Heart left ventricle (tissue), 16 donors: ENCODE data around the gene PDCD6IP. TPM values are rescaled to one million over a fixed set of nuclear protein-coding genes. Genes with fewer than 3 reads are reported as not detected.

Experiments
- ATAC-seq, 4 donors: fragments of 200-7000 bp; cut with Tn5 transposase; one replicate each; pipeline ENCODE4 v1.9.1; 2020 to 2022; ENCODE audit warnings: moderate library complexity in 4 of 4, mild to moderate bottlenecking in 3 of 4, moderate number of reproducible peaks in 1 of 4
- DNase-seq, 5 donors: peaks; one replicate each; pipeline ENCODE4 v3.0.0-alpha.2; 2020
- H3K27ac ChIP-seq, 12 donors: fragments of 200-600 bp; sonication (generic) in 4 of 12; one replicate each; pipeline versions ENCODE4 v1.5.0 to v1.8.0; 2016 to 2022; ENCODE audit warnings: mild to moderate bottlenecking in 2 of 12
- H3K27me3 ChIP-seq, 9 donors: fragments of 200-600 bp; sonication (generic) in 2 of 9; one replicate each; pipeline versions ENCODE4 v1.5.1 to v1.8.0; 2016 to 2022; ENCODE audit warnings: mild to moderate bottlenecking in 3 of 9
- H3K36me3 ChIP-seq, 9 donors: fragments of 200-600 bp; sonication (generic) in 2 of 9; one replicate each; pipeline versions ENCODE4 v1.5.0 to v1.8.0; 2018 to 2022; ENCODE audit warnings: mild to moderate bottlenecking in 2 of 9
- H3K4me1 ChIP-seq, 12 donors: fragments of 200-600 bp; sonication (generic) in 4 of 12; one replicate each; pipeline versions ENCODE4 v1.5.0 to v1.8.0; 2016 to 2022; ENCODE audit warnings: mild to moderate bottlenecking in 3 of 12
- H3K4me3 ChIP-seq, 12 donors: fragments of 200-600 bp; sonication (generic) in 4 of 12; one replicate each; pipeline versions ENCODE4 v1.5.0 to v1.8.0; 2017 to 2022; ENCODE audit warnings: mild to moderate bottlenecking in 9 of 12, moderate library complexity in 4 of 12
- H3K9me3 ChIP-seq, 12 donors: fragments of 200-600 bp; sonication (generic) in 4 of 12; one replicate each; pipeline versions ENCODE4 v1.5.0 to v1.8.0; 2016 to 2022; ENCODE audit warnings: mild to moderate bottlenecking in 1 of 12
- POLR2A ChIP-seq, 2 donors: fragments of 450-650 bp; IDR thresholded peaks; one replicate each; pipeline ENCODE4 v1.6.1; 2017; ENCODE audit warnings: antibody characterized with exemption in 2 of 2, mild to moderate bottlenecking in 2 of 2, moderate library complexity in 2 of 2
- WGBS, 4 donors: extraction: QIAGEN DNeasy Blood & Tissue Kit in 2 of 4; methylation state at CpG; one replicate each; pipeline versions ENCODE4 v1.1.5 to v1.1.7; 2013 to 2018; 5-methylcytosine and 5-hydroxymethylcytosine counted together
- intact Hi-C, 10 donors: fragments of 100-400 bp; cut with DNase I; formaldehyde crosslinking; loops; one replicate each; pipeline versions ENCODE4 v1.11.1 to v1.14.2; 2022
- polyA plus RNA-seq, 2 donors: library from polyadenylated mRNA; stranded (reverse); fragments of 200-250 nt; gene quantifications; one replicate each; pipeline ENCODE4 v1.2.3, GENCODE V29; 2013
- total RNA-seq, 9 donors: library from RNA; depleted of rRNA in 2 of 9; stranded (reverse); fragments of >200 nt in 2 of 9; fragmentation: NEBNext Ultra II Directional in 3 of 9; extraction: Animal tissue kit (Norgen Biotek cat#: 25700) in 3 of 9; gene quantifications; one replicate each; pipeline versions ENCODE4 v1.1.0 to v1.2.4, GENCODE V29; 2016 to 2023
- TF ChIP-seq, protein P1 (sequence below), 12 donors: fragments of 200-600 bp; sonication (generic) in 4 of 12; IDR thresholded peaks; one replicate each; pipeline versions ENCODE4 v1.5.0 to v1.8.0; 2018 to 2022; ENCODE audit warnings: antibody characterized with exemption in 12 of 12, mild to moderate bottlenecking in 5 of 12
- donor health status: ischemic (EF 13 %, LVEDD 7.1; RV severe dilation, severe dysfunction).
- donor health status: healthy with polysubstance abuse.
- donor health status: DM: no; HTN: yes; CAD: no.
- donor health status: DM: no; HTN: no; CAD: no.
- donor health status: ischemic (EF 25% LVEDD 6.9; RV normal size, moderate dysfunction).
- donor health status: ischemic (EF 25% LVEDD 5.7; RV mildly dilated, moderate dysfunction).
- donor health status: healthy.
- donor health status: DM: yes; HTN: yes; CAD: no.
- donor health status: ischemic (EF 35%, LVEDD 5.7; RV mildly dilated, moderate dysfunction).
- donor health status: nonischemic (EF 11% LVEDD 7.7; RV severe dilation, severe dysfunction).
- donor health status: DM: yes; HTN: yes; CAD: no.
- donor health status: PGD.
- donor health status: ischemic (EF 29% LVEDD 5.4; RV normal size, mild dysfunction).
- donor health status: nonischemic (EF 23%, LVEDD 6.1; RV moderate dilation, normal function).

Gene PDCD6IP
- total and polyA plus RNA-seq, 11 donors: 25.8 to 205 (median 143) TPM

DNA sequence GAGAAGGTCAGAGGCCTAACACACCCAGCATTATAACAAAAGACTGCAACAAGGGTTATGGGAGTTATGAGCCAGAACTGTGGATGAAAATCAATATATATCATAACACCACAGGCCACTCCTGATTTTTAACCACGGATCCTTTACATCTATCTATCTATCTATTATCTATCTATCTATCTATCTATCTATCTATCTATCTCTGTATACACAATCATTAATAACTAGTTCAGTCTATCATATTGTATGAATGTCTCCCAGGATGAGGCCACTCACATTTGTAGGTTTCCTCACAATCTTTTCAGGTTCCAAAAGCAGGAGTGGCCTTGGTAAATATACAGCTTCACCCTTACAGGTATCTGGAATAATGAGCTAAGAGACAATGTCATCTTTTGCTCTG is 94.2 kb downstream of the PDCD6IP start:
- intact Hi-C loops: no loop called here

DNA sequence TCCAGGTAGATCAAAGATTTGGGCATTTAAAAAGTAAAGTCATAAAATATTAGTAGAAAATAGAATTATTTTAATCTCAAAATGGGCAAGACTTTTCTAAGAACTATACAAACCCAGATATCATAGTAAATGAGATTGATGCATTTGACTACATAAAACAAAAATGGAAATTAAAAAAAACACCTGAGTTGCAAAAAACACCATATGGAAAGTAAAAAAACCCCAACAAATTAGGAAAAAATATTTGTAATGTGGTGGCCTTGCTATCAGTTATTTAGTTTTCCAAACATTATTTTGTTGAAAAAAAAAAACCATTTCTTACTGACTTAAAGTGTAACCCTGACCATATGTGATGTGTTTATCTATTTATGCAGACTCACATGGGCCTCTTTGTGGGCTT is 97.2 kb downstream of the PDCD6IP start:
- Histone ChIP-seq H3K27ac (no peak overlapping the region), H3K36me3 (no peaks in the 10 kb centered on the region), H3K27me3 (no peaks in the 10 kb centered on the region), H3K9me3 (no peaks in the 10 kb centered on the region), H3K4me1 (no peaks in the 10 kb centered on the region), H3K4me3 (no peak overlapping the region)
- TF ChIP-seq, protein P1, sequence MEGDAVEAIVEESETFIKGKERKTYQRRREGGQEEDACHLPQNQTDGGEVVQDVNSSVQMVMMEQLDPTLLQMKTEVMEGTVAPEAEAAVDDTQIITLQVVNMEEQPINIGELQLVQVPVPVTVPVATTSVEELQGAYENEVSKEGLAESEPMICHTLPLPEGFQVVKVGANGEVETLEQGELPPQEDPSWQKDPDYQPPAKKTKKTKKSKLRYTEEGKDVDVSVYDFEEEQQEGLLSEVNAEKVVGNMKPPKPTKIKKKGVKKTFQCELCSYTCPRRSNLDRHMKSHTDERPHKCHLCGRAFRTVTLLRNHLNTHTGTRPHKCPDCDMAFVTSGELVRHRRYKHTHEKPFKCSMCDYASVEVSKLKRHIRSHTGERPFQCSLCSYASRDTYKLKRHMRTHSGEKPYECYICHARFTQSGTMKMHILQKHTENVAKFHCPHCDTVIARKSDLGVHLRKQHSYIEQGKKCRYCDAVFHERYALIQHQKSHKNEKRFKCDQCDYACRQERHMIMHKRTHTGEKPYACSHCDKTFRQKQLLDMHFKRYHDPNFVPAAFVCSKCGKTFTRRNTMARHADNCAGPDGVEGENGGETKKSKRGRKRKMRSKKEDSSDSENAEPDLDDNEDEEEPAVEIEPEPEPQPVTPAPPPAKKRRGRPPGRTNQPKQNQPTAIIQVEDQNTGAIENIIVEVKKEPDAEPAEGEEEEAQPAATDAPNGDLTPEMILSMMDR (IDR thresholded peaks at IDR 0.05): no peak
- no peak for TF ChIP-seq POLR2A (IDR thresholded peaks at IDR 0.05)
- ATAC-seq: no peak
- intact Hi-C loops: no loop called here
- no peak for DNase-seq

More for the DNA sequence above, 94.2 kb downstream of the PDCD6IP start:
- Histone ChIP-seq H3K27me3 (no peaks in the 10 kb centered on the region), H3K4me3 (no peak overlapping the region), H3K36me3 (no peaks in the 10 kb centered on the region), H3K4me1 (no peaks in the 10 kb centered on the region), H3K9me3 (no peaks in the 10 kb centered on the region), H3K27ac (no peak overlapping the region)
- WGBS, 4 donors: 73 to 93% (median 85%) methylated on average over 1 of the region's 1 CpG
- TF ChIP-seq, protein P1 (IDR thresholded peaks at IDR 0.05): no peak
- TF ChIP-seq POLR2A (IDR thresholded peaks at IDR 0.05): no peak
- DNase-seq (no peak), ATAC-seq (no peak)

DNA sequence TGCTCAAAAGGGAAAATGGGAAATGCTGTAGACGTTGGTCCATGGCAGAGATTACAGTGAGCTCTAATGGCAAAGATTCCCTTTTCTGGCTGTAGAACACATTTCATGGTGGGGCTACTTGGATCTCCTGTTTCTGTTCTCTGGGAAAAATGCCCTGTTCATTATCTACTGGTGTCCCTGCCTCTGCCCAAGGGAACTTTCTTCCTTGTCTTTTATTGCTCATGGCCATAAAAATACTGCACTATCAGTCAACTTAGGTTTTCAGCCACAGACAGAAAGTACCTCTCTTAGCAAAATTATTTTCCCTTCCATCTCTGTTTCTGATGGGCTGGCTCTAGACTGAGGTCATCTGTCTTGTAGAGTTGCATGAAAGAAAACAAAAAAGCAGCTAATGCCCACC is 98.9 kb downstream of the PDCD6IP start:
- WGBS, 4 donors: 36 to 63% (median 52%) methylated on average over 1 of the region's 1 CpG
- no peaks in the 10 kb centered on the region for H3K9me3 ChIP-seq
- no peak for DNase-seq
- no peak overlapping the region for H3K27ac ChIP-seq
- ATAC-seq: no peak
- TF ChIP-seq POLR2A (IDR thresholded peaks at IDR 0.05): no peak
- TF ChIP-seq, protein P1 (IDR thresholded peaks at IDR 0.05): no peak
- H3K4me1 ChIP-seq: no peaks in the 10 kb centered on the region
- H3K4me3 ChIP-seq: no peak overlapping the region
- no peaks in the 10 kb centered on the region for H3K27me3 ChIP-seq
- intact Hi-C loops: no loop called here
- no peaks in the 10 kb centered on the region for H3K36me3 ChIP-seq

DNA sequence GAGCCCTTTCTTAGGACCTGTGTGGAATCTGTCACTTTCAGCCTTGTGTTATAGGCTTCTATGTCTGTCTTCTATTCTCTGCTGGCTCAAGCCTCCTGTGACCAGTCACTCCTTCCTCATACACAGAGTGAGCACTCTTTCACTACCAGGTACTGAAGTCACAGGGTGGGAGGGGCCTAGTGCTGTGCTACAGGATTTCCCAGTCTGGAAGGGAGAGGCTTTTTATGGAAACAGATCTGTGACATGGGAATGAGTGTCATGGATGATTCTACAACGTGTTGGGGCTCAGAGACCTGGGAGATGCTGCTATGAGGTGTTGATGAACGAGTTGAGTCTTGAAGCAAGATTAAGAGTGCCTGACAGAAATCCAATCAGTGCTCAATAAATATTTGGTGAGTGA is 100.5 kb downstream of the PDCD6IP start:
- H3K9me3 ChIP-seq: no peaks in the 10 kb centered on the region
- no peak overlapping the region for H3K27ac ChIP-seq
- 55 to 62% (median 56%) methylated on average over 2 of the region's 2 CpGs for WGBS, 4 donors
- H3K4me1 ChIP-seq: no peaks in the 10 kb centered on the region
- no peak for DNase-seq
- no peaks in the 10 kb centered on the region for H3K36me3 ChIP-seq
- TF ChIP-seq, protein P1 (IDR thresholded peaks at IDR 0.05): no peak
- TF ChIP-seq POLR2A (IDR thresholded peaks at IDR 0.05): no peak
- no peaks in the 10 kb centered on the region for H3K27me3 ChIP-seq
- intact Hi-C loops: no loop called here
- ATAC-seq: no peak
- no peak overlapping the region for H3K4me3 ChIP-seq
